Measurements from ENCODE around the gene TEDDM1.
A peak's percentile ranks its signal among the peaks of the same experiment; 100 is the strongest.
"Not testable (repeated sequence)": the region's sequence is repeated elsewhere in the genome, so short reads cannot be mapped to it uniquely, and the experiment has no call there.

The TEDDM1 gene

GRCh38 chr1:182400567-182400966 lies at the start of gene TEDDM1:
Gene TEDDM1, minus strand, starts transcription at chr1:182400667. Its CDS starts 182 bp downstream, at chr1:182400485.
- H3K4me3 Mint-ChIP-seq = no peak within 1 kb of the TSS
- H3K27ac Mint-ChIP-seq = no peak within 1 kb of the TSS
- peaks cover 21% of the 10 kb centered on the region for H3K27me3 Mint-ChIP-seq
- H3K4me1 Mint-ChIP-seq (ENCODE audit: low read depth) = peaks cover 4% of the 10 kb centered on the region
- DNase-seq = no peak
- no peaks in the 10 kb centered on the region for H3K9me3 Mint-ChIP-seq
- no peaks in the 10 kb centered on the region for H3K36me3 Mint-ChIP-seq (ENCODE audit: low read depth)

- no peak for DNase-seq
- Mint-ChIP-seq H3K4me3 (no peak within 1 kb of the TSS), H3K4me1 (ENCODE audit: low read depth) (no peaks in the 10 kb centered on the region), H3K9me3 (no peaks in the 10 kb centered on the region), H3K36me3 (ENCODE audit: low read depth) (no peaks in the 10 kb centered on the region), H3K27me3 (peaks cover 4% of the 10 kb centered on the region), H3K27ac (no peak within 1 kb of the TSS)
Measured at GRCh38 chr1:182450087-182450486, 49.6 kb upstream of the TEDDM1 start, which contains the start of gene RGSL1. Gene RGSL1, plus strand, starts transcription at chr1:182450146. Its CDS starts 20 bp downstream, at chr1:182450166.

GRCh38 chr1:182447660-182448059 lies 47.2 kb upstream of the TEDDM1 start:
- no peaks in the 10 kb centered on the region for H3K9me3 Mint-ChIP-seq
- H3K36me3 Mint-ChIP-seq (ENCODE audit: low read depth) = no peaks in the 10 kb centered on the region
- H3K4me1 Mint-ChIP-seq (ENCODE audit: low read depth) = no peaks in the 10 kb centered on the region
- no peak overlapping the region for H3K27ac Mint-ChIP-seq
- no peaks in the 10 kb centered on the region for H3K27me3 Mint-ChIP-seq
- DNase-seq = no peak
- no peak overlapping the region for H3K4me3 Mint-ChIP-seq

GRCh38 chr1:182447124-182447523 lies 46.7 kb upstream of the TEDDM1 start:
- not testable (repeated sequence) for H3K36me3 Mint-ChIP-seq (ENCODE audit: low read depth); H3K4me1 Mint-ChIP-seq (ENCODE audit: low read depth); H3K27me3 Mint-ChIP-seq; DNase-seq; H3K4me3 Mint-ChIP-seq; H3K9me3 Mint-ChIP-seq; H3K27ac Mint-ChIP-seq

- no peaks in the 10 kb centered on the region for H3K36me3 Mint-ChIP-seq (ENCODE audit: low read depth)
- H3K27me3 Mint-ChIP-seq = no peaks in the 10 kb centered on the region
- H3K9me3 Mint-ChIP-seq = no peaks in the 10 kb centered on the region
- H3K27ac Mint-ChIP-seq = no peak overlapping the region
- H3K4me3 Mint-ChIP-seq = no peak overlapping the region
- no peaks in the 10 kb centered on the region for H3K4me1 Mint-ChIP-seq (ENCODE audit: low read depth)
- no peak for DNase-seq
Measured at GRCh38 chr1:182446033-182446669, 45.7 kb upstream of the TEDDM1 start.

- Mint-ChIP-seq H3K36me3 (ENCODE audit: low read depth) (no peaks in the 10 kb centered on the region), H3K4me3 (no peak overlapping the region), H3K27me3 (no peaks in the 10 kb centered on the region), H3K9me3 (no peaks in the 10 kb centered on the region), H3K27ac (no peak overlapping the region), H3K4me1 (ENCODE audit: low read depth) (no peaks in the 10 kb centered on the region)
- DNase-seq = no peak
Measured at GRCh38 chr1:182444497-182444896, 44.0 kb upstream of the TEDDM1 start.

GRCh38 chr1:182442333-182442732 lies 41.9 kb upstream of the TEDDM1 start:
- Mint-ChIP-seq H3K4me1 (ENCODE audit: low read depth) (no peaks in the 10 kb centered on the region), H3K36me3 (ENCODE audit: low read depth) (no peaks in the 10 kb centered on the region), H3K27me3 (peaks cover 9% of the 10 kb centered on the region), H3K9me3 (peaks cover 7% of the 10 kb centered on the region), H3K27ac (no peak overlapping the region), H3K4me3 (no peak overlapping the region)
- no peak for DNase-seq

- peaks cover 9% of the 10 kb centered on the region for H3K27me3 Mint-ChIP-seq
Measured at GRCh38 chr1:182441719-182442118, 41.3 kb upstream of the TEDDM1 start.

GRCh38 chr1:182438326-182438725 lies 37.9 kb upstream of the TEDDM1 start:
- peaks cover 7% of the 10 kb centered on the region for H3K9me3 Mint-ChIP-seq
- no peak overlapping the region for H3K27ac Mint-ChIP-seq
- no peaks in the 10 kb centered on the region for H3K36me3 Mint-ChIP-seq (ENCODE audit: low read depth)
- peaks cover 9% of the 10 kb centered on the region for H3K27me3 Mint-ChIP-seq
- no peak overlapping the region for H3K4me3 Mint-ChIP-seq
- no peak for DNase-seq
- no peaks in the 10 kb centered on the region for H3K4me1 Mint-ChIP-seq (ENCODE audit: low read depth)

More at GRCh38 chr1:182441719-182442118, 41.3 kb upstream of the TEDDM1 start:
- H3K4me1 Mint-ChIP-seq (ENCODE audit: low read depth) = no peaks in the 10 kb centered on the region
- H3K9me3 Mint-ChIP-seq = peaks cover 7% of the 10 kb centered on the region
- DNase-seq = no peak
- no peak overlapping the region for H3K27ac Mint-ChIP-seq
- no peak overlapping the region for H3K4me3 Mint-ChIP-seq
- H3K36me3 Mint-ChIP-seq (ENCODE audit: low read depth) = no peaks in the 10 kb centered on the region

GRCh38 chr1:182433580-182433979 lies 33.1 kb upstream of the TEDDM1 start:
- peaks cover 14% of the 10 kb centered on the region for H3K4me1 Mint-ChIP-seq (ENCODE audit: low read depth)
- no peak for DNase-seq
- H3K4me3 Mint-ChIP-seq = no peak overlapping the region
- peaks cover 3% of the 10 kb centered on the region for H3K9me3 Mint-ChIP-seq
- H3K27ac Mint-ChIP-seq = no peak overlapping the region
- H3K36me3 Mint-ChIP-seq (ENCODE audit: low read depth) = no peaks in the 10 kb centered on the region
- peaks cover 6% of the 10 kb centered on the region for H3K27me3 Mint-ChIP-seq

GRCh38 chr1:182431278-182431677 lies 30.8 kb upstream of the TEDDM1 start:
- Mint-ChIP-seq H3K27me3 (no peaks in the 10 kb centered on the region), H3K36me3 (ENCODE audit: low read depth) (no peaks in the 10 kb centered on the region), H3K27ac (no peak overlapping the region), H3K4me1 (ENCODE audit: low read depth) (peaks cover 23% of the 10 kb centered on the region), H3K4me3 (no peak overlapping the region), H3K9me3 (no peaks in the 10 kb centered on the region)
- no peak for DNase-seq

- Mint-ChIP-seq H3K36me3 (ENCODE audit: low read depth) (no peaks in the 10 kb centered on the region), H3K9me3 (no peaks in the 10 kb centered on the region), H3K27me3 (no peaks in the 10 kb centered on the region), H3K4me1 (ENCODE audit: low read depth) (peaks cover 23% of the 10 kb centered on the region), H3K27ac (peak overlapping the region; percentile 9), H3K4me3 (no peak overlapping the region)
- DNase-seq = no peak
Measured at GRCh38 chr1:182430263-182431068, 30.0 kb upstream of the TEDDM1 start.

- Mint-ChIP-seq H3K27me3 (peaks cover 2% of the 10 kb centered on the region), H3K4me3 (no peak overlapping the region), H3K9me3 (no peaks in the 10 kb centered on the region), H3K27ac (no peak overlapping the region), H3K4me1 (ENCODE audit: low read depth) (peaks cover 23% of the 10 kb centered on the region), H3K36me3 (ENCODE audit: low read depth) (no peaks in the 10 kb centered on the region)
- DNase-seq = no peak
Measured at GRCh38 chr1:182428043-182428442, 27.6 kb upstream of the TEDDM1 start.

- H3K9me3 Mint-ChIP-seq = no peaks in the 10 kb centered on the region
- peaks cover 23% of the 10 kb centered on the region for H3K4me1 Mint-ChIP-seq (ENCODE audit: low read depth)
- peaks cover 2% of the 10 kb centered on the region for H3K27me3 Mint-ChIP-seq
- no peak overlapping the region for H3K27ac Mint-ChIP-seq
- no peaks in the 10 kb centered on the region for H3K36me3 Mint-ChIP-seq (ENCODE audit: low read depth)
- no peak for DNase-seq
- H3K4me3 Mint-ChIP-seq = no peak overlapping the region
Measured at GRCh38 chr1:182426442-182427430, 26.3 kb upstream of the TEDDM1 start.

Data from activated T-cell treated with anti-CD3 and anti-CD28 coated beads, Interleukin-2, amount 50 U/mL, for 24 hours (primary cell).